ENCODE measurements around the gene C1QBP. TPM values are rescaled to one million over a fixed set of nuclear protein-coding genes. Genes with fewer than 3 reads are reported as not detected.

The C1QBP gene
- total RNA-seq, 1 experiment from 2014 or later, result 225 TPM

DNA sequence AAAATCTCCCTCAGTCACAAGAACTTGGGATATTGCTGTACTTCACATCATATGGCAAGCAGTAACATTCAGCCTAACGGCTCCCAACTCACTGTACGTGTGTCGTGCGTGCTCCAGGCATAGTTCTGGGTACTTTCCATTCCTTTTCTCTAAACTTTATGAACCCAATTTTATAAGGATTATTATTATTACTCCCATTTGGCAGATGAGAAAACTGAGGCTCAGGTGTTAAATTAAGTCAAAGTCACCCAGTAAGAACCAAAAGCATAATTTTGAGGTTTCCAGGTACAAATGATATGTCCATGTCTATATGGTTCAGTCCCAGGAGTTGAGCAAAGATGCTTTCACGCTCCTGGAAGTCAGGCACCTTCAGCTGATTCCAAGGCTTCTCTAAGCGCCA, 4.8 kb upstream of the C1QBP start:
- ChIA-PET POLR2A (no interaction called here), CTCF (no interaction called here)
- Histone ChIP-seq H3K27ac (ENCODE audit: low read length) (no peak overlapping the region), H3K27me3 (ENCODE audit: control insufficient read depth, insufficient read depth, low read length) (no peaks in the 10 kb centered on the region), H3K4me3 (ENCODE audit: low read depth in 2 of 2, low read length in 2 of 2) (no peak overlapping the region), H3K36me3 (ENCODE audit: control insufficient read depth, insufficient read depth, low read length) (peaks cover 3% of the 10 kb centered on the region), H3K9me3 (ENCODE audit: control insufficient read depth, insufficient read depth, low read depth, low read length) (no peaks in the 10 kb centered on the region), H3K4me1 (ENCODE audit: control insufficient read depth, insufficient read depth, low read length) (peaks cover 5% of the 10 kb centered on the region; the same call in 1 of the 2 replicates)
- ATAC-seq (no peak), DNase-seq (ENCODE audit: low read depth, low spot score) (no peak)
- in situ Hi-C loops (cut with HindIII; ENCODE audit: low pct_unique_long_range_greater_than_20kb, low sequenced_read_pairs), result no loop called here
- BruUV-seq (replicated peaks), result no TSS peak
- TF ChIP-seq SIN3A (IDR thresholded peaks at IDR 0.05; ENCODE audit: borderline replicate concordance, insufficient read depth, low read depth, low read length), result no peak
- no peak for TF ChIP-seq CTCF (IDR thresholded peaks at IDR 0.05)
- no peak for TF ChIP-seq POLR2AphosphoS5 (IDR thresholded peaks at IDR 0.05; ENCODE audit: low read depth, low read length)
- intact Hi-C loops (cut with micrococcal nuclease; ENCODE audit: unreplicated experiment), result no loop called here

GRCh38 chr17:5439446-5439764, 450 bp upstream of the C1QBP start:
- ChIA-PET CTCF (interaction anchor here (0.7 to 1.4 kb wide), 3 partner anchors 20 to 997 kb away, joined by 3 to 4 read pairs (median 3); partner anchors contain the start of genes NUP88 and RPAIN), POLR2A (interaction anchor here (1.1 kb wide), 1 partner anchor 20 kb away, joined by 3 read pairs; the partner anchor contains the start of gene NUP88)
- Histone ChIP-seq H3K27ac (ENCODE audit: low read length) (peak overlapping the region; percentile 76), H3K4me1 (ENCODE audit: control insufficient read depth, insufficient read depth, low read length) (peaks cover 5% of the 10 kb centered on the region; the same call in 1 of the 2 replicates), H3K36me3 (ENCODE audit: control insufficient read depth, insufficient read depth, low read length) (peaks cover 18% of the 10 kb centered on the region), H3K4me3 (ENCODE audit: low read depth in 2 of 2, low read length in 2 of 2) (peak overlapping the region; percentile 87 to 94), H3K27me3 (ENCODE audit: control insufficient read depth, insufficient read depth, low read length) (no peaks in the 10 kb centered on the region), H3K9me3 (ENCODE audit: control insufficient read depth, insufficient read depth, low read depth, low read length) (no peaks in the 10 kb centered on the region)
- no TSS peak for BruUV-seq (replicated peaks)
- TF ChIP-seq REST (IDR thresholded peaks at IDR 0.05; ENCODE audit: insufficient read depth in 1 of 2, low read depth in 2 of 2, low read length in 1 of 2) (no peak), CTCF (IDR thresholded peaks at IDR 0.05) (peak; percentile 80; the same call in 1 of the 2 replicates)
- ATAC-seq, result no peak
- intact Hi-C loops (cut with micrococcal nuclease; ENCODE audit: unreplicated experiment) (no loop called here), in situ Hi-C loops (cut with HindIII; ENCODE audit: low pct_unique_long_range_greater_than_20kb, low sequenced_read_pairs) (no loop called here)
- no peak for DNase-seq (ENCODE audit: low read depth, low spot score)

All from Panc1 (cell line).